ENCODE measurements around the gene ZFP90. TPM values are rescaled to one million over a fixed set of nuclear protein-coding genes. Genes with fewer than 3 reads are reported as not detected.

Gene ZFP90
- total RNA-seq, 2 donors from 2014 or later, result 20.4 to 33.2 TPM

DNA sequence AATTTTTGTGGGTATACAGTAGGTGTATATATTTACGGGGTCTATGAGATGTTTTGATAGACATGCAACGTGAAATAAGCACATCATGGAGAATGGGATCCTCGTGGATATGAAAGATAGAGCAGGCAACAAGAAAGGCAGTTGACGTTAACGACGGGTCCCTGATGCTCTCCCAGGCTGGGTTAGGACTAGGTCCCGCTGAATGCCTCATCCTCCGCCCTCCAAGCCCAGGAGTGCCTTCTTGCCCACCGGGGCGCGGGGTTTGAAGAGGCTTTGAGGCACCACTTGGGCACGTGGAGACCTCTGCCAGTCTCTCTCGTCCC lies 9.5 kb upstream of the ZFP90 start:
- peak overlapping the region; percentile 79 for H3K4me3 ChIP-seq (ENCODE audit: low read length)
- Mint-ChIP-seq H3K36me3 (ENCODE audit: low read depth) (peaks cover 12% of the 10 kb centered on the region), H3K4me3 (peak overlapping the region; percentile 67), H3K4me1 (peaks cover 3% of the 10 kb centered on the region), H3K27me3 (ENCODE audit: insufficient read depth) (peaks cover 62% of the 10 kb centered on the region), H3K9me3 (peaks cover 43% of the 10 kb centered on the region), H3K27ac (no peak overlapping the region)
- 52 to 82% methylated on average over 6 to 13 of the region's 13 CpGs for WGBS, 2 experiments (ENCODE audit: insufficient coverage in 1 of 2, insufficient read length in 1 of 2)
- no peak for DNase-seq
- H3K36me3 ChIP-seq (ENCODE audit: control insufficient read depth, insufficient read depth, low read length), result no peaks in the 10 kb centered on the region
- peaks cover 27% of the 10 kb centered on the region for H3K9me3 ChIP-seq (ENCODE audit: control insufficient read depth, low read length)
- TF ChIP-seq, protein P1, sequence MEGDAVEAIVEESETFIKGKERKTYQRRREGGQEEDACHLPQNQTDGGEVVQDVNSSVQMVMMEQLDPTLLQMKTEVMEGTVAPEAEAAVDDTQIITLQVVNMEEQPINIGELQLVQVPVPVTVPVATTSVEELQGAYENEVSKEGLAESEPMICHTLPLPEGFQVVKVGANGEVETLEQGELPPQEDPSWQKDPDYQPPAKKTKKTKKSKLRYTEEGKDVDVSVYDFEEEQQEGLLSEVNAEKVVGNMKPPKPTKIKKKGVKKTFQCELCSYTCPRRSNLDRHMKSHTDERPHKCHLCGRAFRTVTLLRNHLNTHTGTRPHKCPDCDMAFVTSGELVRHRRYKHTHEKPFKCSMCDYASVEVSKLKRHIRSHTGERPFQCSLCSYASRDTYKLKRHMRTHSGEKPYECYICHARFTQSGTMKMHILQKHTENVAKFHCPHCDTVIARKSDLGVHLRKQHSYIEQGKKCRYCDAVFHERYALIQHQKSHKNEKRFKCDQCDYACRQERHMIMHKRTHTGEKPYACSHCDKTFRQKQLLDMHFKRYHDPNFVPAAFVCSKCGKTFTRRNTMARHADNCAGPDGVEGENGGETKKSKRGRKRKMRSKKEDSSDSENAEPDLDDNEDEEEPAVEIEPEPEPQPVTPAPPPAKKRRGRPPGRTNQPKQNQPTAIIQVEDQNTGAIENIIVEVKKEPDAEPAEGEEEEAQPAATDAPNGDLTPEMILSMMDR (conservative IDR thresholded peaks at IDR 0.05), result no peak
- H3K27ac ChIP-seq (ENCODE audit: low read depth, low read length), result no peak overlapping the region
- H3K27me3 ChIP-seq (ENCODE audit: control insufficient read depth, insufficient read depth, low read length, poor library complexity, severe bottlenecking), result peaks cover 25% of the 10 kb centered on the region
- no peak overlapping the region for H3K9ac ChIP-seq (ENCODE audit: extremely low read depth, low read length, poor library complexity, severe bottlenecking)
- H3K4me1 ChIP-seq (ENCODE audit: control insufficient read depth, insufficient read depth, low read length), result no peaks in the 10 kb centered on the region

DNA sequence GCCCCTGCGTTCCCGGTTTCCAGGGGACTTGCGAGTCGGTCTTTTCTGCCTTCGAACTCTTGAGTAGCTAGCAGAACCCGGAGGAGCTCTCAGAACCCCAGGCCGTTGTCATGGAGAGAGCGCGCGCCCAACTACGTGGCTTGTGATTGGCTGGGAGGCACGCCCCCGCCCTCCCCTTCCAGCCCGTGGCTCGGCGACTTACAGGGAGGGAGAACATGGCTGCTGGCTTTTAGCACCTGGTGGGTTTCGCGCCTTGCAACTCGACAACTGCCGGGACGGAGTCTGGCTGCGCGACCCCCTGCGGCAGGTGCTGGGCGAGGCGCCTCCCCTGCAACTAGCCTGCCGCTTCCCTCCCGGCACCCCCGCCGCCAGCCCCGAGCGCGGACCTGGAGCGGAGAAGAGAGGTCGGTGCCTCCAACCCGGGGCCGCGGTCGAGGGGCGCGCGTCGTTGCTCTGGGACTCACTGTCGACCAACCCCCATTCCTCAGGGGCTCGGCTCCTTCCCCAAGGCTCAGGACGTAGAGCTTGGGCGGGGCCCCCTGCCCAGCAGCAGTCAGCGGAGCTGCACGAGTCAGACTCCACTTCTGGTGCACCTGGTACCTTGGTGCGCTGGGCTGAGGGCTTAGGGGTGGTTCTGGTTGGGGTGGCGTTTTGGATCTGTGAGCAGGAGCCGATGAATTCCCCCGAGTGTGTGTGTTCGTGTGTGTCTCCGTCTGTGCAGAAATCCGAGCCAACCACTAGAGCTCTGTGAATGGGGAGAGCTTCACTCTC lies 9.0 kb upstream of the ZFP90 start:
- Histone ChIP-seq H3K9me3 (ENCODE audit: control insufficient read depth, low read length) (peaks cover 27% of the 10 kb centered on the region), H3K4me1 (ENCODE audit: control insufficient read depth, insufficient read depth, low read length) (no peaks in the 10 kb centered on the region), H3K36me3 (ENCODE audit: control insufficient read depth, insufficient read depth, low read length) (no peaks in the 10 kb centered on the region), H3K9ac (ENCODE audit: extremely low read depth, low read length, poor library complexity, severe bottlenecking) (peak overlapping the region; percentile 20), H3K27ac (ENCODE audit: low read depth, low read length) (no peak overlapping the region), H3K4me3 (ENCODE audit: low read length) (peak overlapping the region; percentile 79), H3K27me3 (ENCODE audit: control insufficient read depth, insufficient read depth, low read length, poor library complexity, severe bottlenecking) (peaks cover 25% of the 10 kb centered on the region)
- H3K36me3 Mint-ChIP-seq (ENCODE audit: low read depth), result peaks cover 15% of the 10 kb centered on the region
- 7 to 12% methylated on average over 26 to 56 of the region's 56 CpGs for WGBS, 2 experiments (ENCODE audit: insufficient coverage in 1 of 2, insufficient read length in 1 of 2)
- peak overlapping the region; percentile 67 for H3K4me3 Mint-ChIP-seq
- TF ChIP-seq, protein P1 (conservative IDR thresholded peaks at IDR 0.05), result no peak
- peaks cover 62% of the 10 kb centered on the region for H3K27me3 Mint-ChIP-seq (ENCODE audit: insufficient read depth)
- H3K4me1 Mint-ChIP-seq, result peaks cover 3% of the 10 kb centered on the region
- H3K9me3 Mint-ChIP-seq, result peaks cover 43% of the 10 kb centered on the region
- H3K27ac Mint-ChIP-seq, result no peak overlapping the region
- peak; percentile 96 for DNase-seq

DNA sequence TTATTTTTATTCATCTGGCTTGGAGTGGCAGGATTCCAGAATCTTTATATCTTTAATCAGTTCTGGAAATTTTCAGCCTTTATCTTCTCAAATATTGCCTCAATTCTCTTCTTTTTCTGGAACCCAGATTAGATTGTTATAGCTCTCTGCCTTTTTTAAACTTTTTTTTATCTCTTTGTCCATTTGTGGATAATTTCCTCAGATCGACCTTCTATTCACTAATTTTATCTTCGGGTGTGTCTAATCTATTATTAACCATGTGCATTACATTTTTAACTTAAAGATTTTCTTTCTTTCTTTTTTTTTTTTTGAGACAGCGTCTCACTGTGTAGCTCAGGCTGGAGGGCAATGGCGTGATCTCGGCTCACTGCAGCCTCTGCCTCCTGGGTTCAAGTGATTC lies 5.2 kb upstream of the ZFP90 start:
- peaks cover 16% of the 10 kb centered on the region for H3K9me3 ChIP-seq (ENCODE audit: control insufficient read depth, low read length)
- H3K4me1 ChIP-seq (ENCODE audit: control insufficient read depth, insufficient read depth, low read length), result no peaks in the 10 kb centered on the region
- no peaks in the 10 kb centered on the region for H3K36me3 ChIP-seq (ENCODE audit: control insufficient read depth, insufficient read depth, low read length)
- H3K27ac ChIP-seq (ENCODE audit: low read depth, low read length), result no peak overlapping the region
- Mint-ChIP-seq H3K36me3 (ENCODE audit: low read depth) (peaks cover 19% of the 10 kb centered on the region), H3K27me3 (ENCODE audit: insufficient read depth) (peaks cover 38% of the 10 kb centered on the region), H3K4me1 (peaks cover 6% of the 10 kb centered on the region), H3K9me3 (peaks cover 25% of the 10 kb centered on the region), H3K27ac (no peak overlapping the region), H3K4me3 (no peak overlapping the region)
- no peak overlapping the region for H3K9ac ChIP-seq (ENCODE audit: extremely low read depth, low read length, poor library complexity, severe bottlenecking)
- H3K4me3 ChIP-seq (ENCODE audit: low read length), result no peak overlapping the region
- no peak for DNase-seq
- 97% methylated on average over 5 of the region's 5 CpGs; no CpG with 5 or more reads in 1 of the 2 experiments for WGBS, 2 experiments (ENCODE audit: insufficient coverage in 1 of 2, insufficient read length in 1 of 2)
- H3K27me3 ChIP-seq (ENCODE audit: control insufficient read depth, insufficient read depth, low read length, poor library complexity, severe bottlenecking), result peaks cover 23% of the 10 kb centered on the region
- TF ChIP-seq, protein P1 (conservative IDR thresholded peaks at IDR 0.05), result no peak

All from endodermal cell (in vitro differentiated cells).